ENCODE measurements around the gene VPS26B.
A peak's percentile ranks its signal among the peaks of the same experiment; 100 is the strongest.

VPS26B gene

DNA sequence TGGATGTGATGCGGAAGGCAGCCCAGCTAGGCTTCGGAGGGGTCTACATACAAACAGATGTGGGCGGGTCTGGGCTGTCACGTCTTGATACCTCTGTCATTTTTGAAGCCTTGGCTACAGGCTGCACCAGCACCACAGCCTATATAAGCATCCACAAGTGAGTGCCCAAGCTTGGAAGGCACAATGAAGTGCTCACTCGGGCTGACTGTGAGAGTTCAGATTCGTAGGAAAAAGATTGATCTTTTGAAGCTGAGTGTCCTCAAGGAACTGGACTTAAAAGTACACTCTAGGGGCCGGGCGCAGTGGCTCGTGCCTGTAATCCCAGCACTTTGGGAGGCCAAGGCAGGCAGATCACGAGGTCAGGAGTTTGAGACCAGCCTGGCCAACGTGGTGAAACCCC, 32.6 kb downstream of the VPS26B start:
- no peaks in the 10 kb centered on the region for H3K27me3 Mint-ChIP-seq (ENCODE audit: low read depth)

DNA sequence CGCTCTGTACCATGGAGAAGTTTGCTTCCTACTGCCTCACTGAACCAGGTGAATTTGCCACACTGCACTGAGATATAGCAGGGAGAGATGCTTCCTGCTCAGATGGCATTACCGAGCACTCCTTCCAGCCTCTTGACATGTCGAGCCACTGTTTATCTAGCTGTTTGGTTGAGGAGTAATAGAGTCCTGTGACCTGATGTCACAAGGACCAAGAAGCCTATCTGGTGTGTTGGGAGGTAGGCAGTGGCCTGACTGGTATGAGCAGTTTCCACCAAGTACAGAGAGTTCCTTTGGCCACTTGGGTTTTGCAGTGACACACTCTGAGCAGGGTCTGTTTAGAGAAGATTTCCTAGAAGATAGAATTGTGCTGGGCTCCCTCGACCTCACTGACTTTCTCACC, 34.1 kb downstream of the VPS26B start:
- no peak for DNase-seq (ENCODE audit: low spot score)
- Mint-ChIP-seq H3K36me3 (ENCODE audit: low read depth) (peaks cover 28% of the 10 kb centered on the region), H3K4me3 (no peak overlapping the region), H3K27ac (no peak overlapping the region), H3K9me3 (no peaks in the 10 kb centered on the region), H3K27me3 (ENCODE audit: low read depth) (no peaks in the 10 kb centered on the region), H3K4me1 (ENCODE audit: low read depth) (peaks cover 31% of the 10 kb centered on the region)

More for the DNA sequence above, 32.6 kb downstream of the VPS26B start:
- Mint-ChIP-seq H3K4me1 (ENCODE audit: low read depth) (peaks cover 35% of the 10 kb centered on the region), H3K36me3 (ENCODE audit: low read depth) (peaks cover 30% of the 10 kb centered on the region), H3K4me3 (no peak overlapping the region), H3K9me3 (no peaks in the 10 kb centered on the region), H3K27ac (no peak overlapping the region)
- DNase-seq (ENCODE audit: low spot score): no peak

- DNase-seq (ENCODE audit: low spot score): no peak
- H3K4me1 Mint-ChIP-seq (ENCODE audit: low read depth): peaks cover 22% of the 10 kb centered on the region
- H3K9me3 Mint-ChIP-seq: no peaks in the 10 kb centered on the region
- H3K36me3 Mint-ChIP-seq (ENCODE audit: low read depth): peaks cover 30% of the 10 kb centered on the region
- peak overlapping the region; percentile 35 for H3K4me3 Mint-ChIP-seq
- H3K27ac Mint-ChIP-seq: peak overlapping the region; percentile 61
- H3K27me3 Mint-ChIP-seq (ENCODE audit: low read depth): no peaks in the 10 kb centered on the region
These were observed 36.0 kb downstream of the VPS26B start for GRCh38 chr11:134260503-134260902.

- H3K4me3 Mint-ChIP-seq: no peak overlapping the region
- no peak overlapping the region for H3K27ac Mint-ChIP-seq
- no peak for DNase-seq (ENCODE audit: low spot score)
- peaks cover 20% of the 10 kb centered on the region for H3K4me1 Mint-ChIP-seq (ENCODE audit: low read depth)
- H3K27me3 Mint-ChIP-seq (ENCODE audit: low read depth): no peaks in the 10 kb centered on the region
- peaks cover 29% of the 10 kb centered on the region for H3K36me3 Mint-ChIP-seq (ENCODE audit: low read depth)
- H3K9me3 Mint-ChIP-seq: no peaks in the 10 kb centered on the region
These were observed 36.5 kb downstream of the VPS26B start for GRCh38 chr11:134260983-134261382.

GRCh38 chr11:134261626-134262488, 37.4 kb downstream of the VPS26B start:
- Mint-ChIP-seq H3K36me3 (ENCODE audit: low read depth) (peaks cover 32% of the 10 kb centered on the region), H3K9me3 (no peaks in the 10 kb centered on the region), H3K27me3 (ENCODE audit: low read depth) (no peaks in the 10 kb centered on the region), H3K4me1 (ENCODE audit: low read depth) (peaks cover 27% of the 10 kb centered on the region), H3K27ac (no peak overlapping the region), H3K4me3 (no peak overlapping the region)
- DNase-seq (ENCODE audit: low spot score): no peak

GRCh38 chr11:134264966-134265764, 40.7 kb downstream of the VPS26B start:
- no peaks in the 10 kb centered on the region for H3K9me3 Mint-ChIP-seq
- H3K36me3 Mint-ChIP-seq (ENCODE audit: low read depth): peaks cover 22% of the 10 kb centered on the region
- H3K4me3 Mint-ChIP-seq: no peak overlapping the region
- H3K4me1 Mint-ChIP-seq (ENCODE audit: low read depth): peaks cover 29% of the 10 kb centered on the region
- peak overlapping the region; percentile 19 for H3K27ac Mint-ChIP-seq
- no peaks in the 10 kb centered on the region for H3K27me3 Mint-ChIP-seq (ENCODE audit: low read depth)
- no peak for DNase-seq (ENCODE audit: low spot score)

GRCh38 chr11:134266440-134266839, 42.0 kb downstream of the VPS26B start:
- no peaks in the 10 kb centered on the region for H3K27me3 Mint-ChIP-seq (ENCODE audit: low read depth)
- peaks cover 38% of the 10 kb centered on the region for H3K4me1 Mint-ChIP-seq (ENCODE audit: low read depth)
- no peak overlapping the region for H3K4me3 Mint-ChIP-seq
- no peak for DNase-seq (ENCODE audit: low spot score)
- peaks cover 20% of the 10 kb centered on the region for H3K36me3 Mint-ChIP-seq (ENCODE audit: low read depth)
- no peak overlapping the region for H3K27ac Mint-ChIP-seq
- H3K9me3 Mint-ChIP-seq: no peaks in the 10 kb centered on the region

DNA sequence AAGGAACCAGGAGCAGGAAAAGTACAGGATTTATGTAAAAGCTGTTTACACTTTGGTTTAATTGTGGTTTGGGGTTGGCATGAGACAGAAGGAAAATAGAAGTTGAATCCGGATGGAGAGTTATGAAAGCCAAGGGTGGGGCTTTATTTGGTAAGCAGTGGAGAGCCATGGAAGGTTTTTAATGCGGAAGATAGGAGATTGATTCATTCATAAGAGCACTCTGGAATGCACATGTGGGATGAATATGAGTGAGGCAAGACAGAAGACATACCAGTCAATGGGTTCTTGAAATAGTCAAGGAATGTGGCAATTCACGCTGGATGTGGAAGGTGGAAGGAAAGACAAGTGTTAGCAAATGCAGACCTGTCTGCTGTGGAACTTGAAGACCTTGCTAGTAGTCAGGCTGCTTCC, 42.4 kb downstream of the VPS26B start:
- H3K4me1 Mint-ChIP-seq (ENCODE audit: low read depth): peaks cover 39% of the 10 kb centered on the region
- no peak overlapping the region for H3K27ac Mint-ChIP-seq
- no peak overlapping the region for H3K4me3 Mint-ChIP-seq
- H3K36me3 Mint-ChIP-seq (ENCODE audit: low read depth): peaks cover 22% of the 10 kb centered on the region
- H3K9me3 Mint-ChIP-seq: no peaks in the 10 kb centered on the region
- no peak for DNase-seq (ENCODE audit: low spot score)
- H3K27me3 Mint-ChIP-seq (ENCODE audit: low read depth): no peaks in the 10 kb centered on the region

- Mint-ChIP-seq H3K27me3 (ENCODE audit: low read depth) (no peaks in the 10 kb centered on the region), H3K36me3 (ENCODE audit: low read depth) (peaks cover 23% of the 10 kb centered on the region), H3K27ac (no peak overlapping the region), H3K9me3 (no peaks in the 10 kb centered on the region), H3K4me1 (ENCODE audit: low read depth) (peaks cover 41% of the 10 kb centered on the region), H3K4me3 (no peak overlapping the region)
- no peak for DNase-seq (ENCODE audit: low spot score)
These were observed 43.0 kb downstream of the VPS26B start for GRCh38 chr11:134267461-134267860.

- H3K27me3 Mint-ChIP-seq (ENCODE audit: low read depth): no peaks in the 10 kb centered on the region
- no peak overlapping the region for H3K4me3 Mint-ChIP-seq
- H3K4me1 Mint-ChIP-seq (ENCODE audit: low read depth): peaks cover 46% of the 10 kb centered on the region
- H3K9me3 Mint-ChIP-seq: no peaks in the 10 kb centered on the region
- DNase-seq (ENCODE audit: low spot score): no peak
- peaks cover 25% of the 10 kb centered on the region for H3K36me3 Mint-ChIP-seq (ENCODE audit: low read depth)
- H3K27ac Mint-ChIP-seq: no peak overlapping the region
These were observed 43.5 kb downstream of the VPS26B start for GRCh38 chr11:134267966-134268365.

DNA sequence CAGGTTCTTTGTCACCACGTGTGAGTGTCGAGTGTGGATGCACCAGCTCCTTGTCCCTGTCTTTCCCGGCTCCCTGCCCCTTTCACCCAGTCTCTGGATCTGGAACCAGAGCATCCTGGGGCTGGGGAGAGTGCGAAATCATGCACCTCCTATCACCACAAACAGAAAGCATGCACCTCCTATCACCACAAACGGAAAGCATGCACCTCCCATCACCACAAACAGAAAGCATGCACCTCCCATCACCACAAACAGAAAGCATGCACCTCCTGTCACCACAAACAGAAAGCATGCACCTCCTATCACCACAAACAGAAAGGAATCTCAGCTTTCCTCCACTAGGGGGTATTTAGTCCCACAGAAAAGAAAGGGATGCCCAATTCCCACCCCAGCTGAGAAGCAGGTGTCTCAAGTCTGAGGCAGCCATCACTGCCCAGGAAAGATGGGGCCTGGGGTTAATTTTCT, 45.8 kb downstream of the VPS26B start:
- peak; percentile 33 for DNase-seq (ENCODE audit: low spot score)
- Mint-ChIP-seq H3K27me3 (ENCODE audit: low read depth) (no peaks in the 10 kb centered on the region), H3K4me3 (peak overlapping the region; percentile 71), H3K4me1 (ENCODE audit: low read depth) (peaks cover 60% of the 10 kb centered on the region), H3K27ac (peak overlapping the region; percentile 89), H3K9me3 (no peaks in the 10 kb centered on the region), H3K36me3 (ENCODE audit: low read depth) (peaks cover 24% of the 10 kb centered on the region)

GRCh38 chr11:134271978-134272377, 47.5 kb downstream of the VPS26B start:
- Mint-ChIP-seq H3K36me3 (ENCODE audit: low read depth) (peaks cover 20% of the 10 kb centered on the region), H3K9me3 (no peaks in the 10 kb centered on the region), H3K4me1 (ENCODE audit: low read depth) (peaks cover 51% of the 10 kb centered on the region), H3K4me3 (no peak overlapping the region), H3K27ac (no peak overlapping the region), H3K27me3 (ENCODE audit: low read depth) (no peaks in the 10 kb centered on the region)
- DNase-seq (ENCODE audit: low spot score): no peak

DNA sequence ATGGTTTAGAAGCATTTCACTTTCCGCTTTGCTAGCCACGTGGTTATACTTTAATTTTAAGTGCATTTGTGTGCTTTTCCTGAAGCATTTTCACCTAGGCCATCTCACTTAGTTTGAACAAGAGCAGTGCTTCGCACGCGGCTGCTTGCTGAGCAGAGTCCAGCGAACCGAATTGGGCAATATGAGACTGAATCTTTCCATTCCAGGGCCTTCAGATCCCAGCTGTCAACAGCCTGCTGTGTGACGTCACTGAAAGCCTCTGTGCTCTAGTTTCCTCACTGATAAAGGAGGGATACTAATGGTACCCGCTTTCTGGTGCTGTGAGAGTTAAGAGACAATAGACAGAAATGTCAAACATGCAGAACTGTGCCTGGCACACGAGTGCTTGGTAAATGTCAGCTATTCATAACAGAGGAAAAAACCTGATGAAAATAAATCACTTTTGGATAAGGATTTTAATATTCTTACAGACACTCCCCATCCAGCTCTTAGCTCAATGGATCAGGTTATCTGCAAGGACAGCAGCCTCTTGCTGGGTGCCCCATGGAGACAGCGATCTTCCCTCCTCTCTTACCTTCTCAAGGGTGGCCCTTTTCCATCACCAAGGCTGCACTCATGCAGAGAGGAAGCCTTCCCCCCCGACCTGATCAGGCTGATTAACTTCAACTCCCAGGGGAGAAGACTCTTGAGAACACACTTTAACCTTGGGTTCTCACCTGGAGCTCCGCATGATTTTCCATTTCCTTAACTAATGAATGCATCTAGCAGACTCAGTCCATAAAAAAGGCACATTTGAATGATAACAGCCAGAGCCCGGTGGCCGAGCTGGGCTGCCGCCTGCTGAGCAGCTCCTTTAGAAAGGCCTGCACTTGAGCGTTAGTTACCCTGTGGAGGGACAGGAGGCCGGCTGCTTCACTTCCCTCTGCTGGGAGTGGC, 48.2 kb downstream of the VPS26B start:
- Mint-ChIP-seq H3K4me1 (ENCODE audit: low read depth) (peaks cover 54% of the 10 kb centered on the region), H3K27ac (peak overlapping the region; percentile 41), H3K36me3 (ENCODE audit: low read depth) (peaks cover 22% of the 10 kb centered on the region), H3K4me3 (peak overlapping the region; percentile 89), H3K9me3 (no peaks in the 10 kb centered on the region), H3K27me3 (ENCODE audit: low read depth) (peaks cover 2% of the 10 kb centered on the region)
- no peak for DNase-seq (ENCODE audit: low spot score)

Measured in T-helper 2 cell treated with Interferon-gamma antibody and Interleukin-4, amounts not matched to agents 5 μg/mL and 100 μg/mL, for 36 hours (primary cell).